Astrocyte of the spinal cord (primary cell): ENCODE data around the gene GRIPAP1.

Experiments
- DNase-seq: peaks from one replicate; pipeline ENCODE4 v3.0.0; 2011; ENCODE audit warnings: low read depth, low spot score
- H3K4me3 ChIP-seq: 2 replicates; pipeline ENCODE4 v1.5.1; 2011; ENCODE audit warnings: low read depth, mild to moderate bottlenecking, low read length, moderate library complexity
- CTCF ChIP-seq: IDR thresholded peaks from 2 replicates; pipeline ENCODE4 v1.5.1; 2012; ENCODE audit warnings: low read depth, mild to moderate bottlenecking, low read length, inconsistent platforms
- in situ Hi-C: cut with HindIII; loops from 2 replicates; pipeline ENCODE4 v1.10.0; 2017; ENCODE audit warnings: low sequenced_read_pairs

Gene GRIPAP1

GRCh38 chrX:49041744-49042580, 39.9 kb upstream of the GRIPAP1 start:
- in situ Hi-C loops: no loop called here
- TF ChIP-seq CTCF: no peak
- DNase-seq: peak; percentile 30
- peak overlapping the region; percentile 68 for H3K4me3 ChIP-seq

- peak; percentile 4 for DNase-seq
- peak overlapping the region; percentile 68 for H3K4me3 ChIP-seq
- TF ChIP-seq CTCF: no peak
- in situ Hi-C loops: no loop called here
These were observed 38.4 kb upstream of the GRIPAP1 start for GRCh38 chrX:49040376-49040955.

- peak; percentile 95 for DNase-seq
- peak overlapping the region; percentile 68 for H3K4me3 ChIP-seq
- in situ Hi-C loops: no loop called here
- peak; percentile 17 for TF ChIP-seq CTCF
These were observed 37.7 kb upstream of the GRIPAP1 start for GRCh38 chrX:49039598-49040375.

- TF ChIP-seq CTCF: no peak
- in situ Hi-C loops: no loop called here
- peak; percentile 18 for DNase-seq
- H3K4me3 ChIP-seq: no peak overlapping the region
These were observed 35.9 kb upstream of the GRIPAP1 start for GRCh38 chrX:49037883-49038475.

- DNase-seq: no peak
- H3K4me3 ChIP-seq: no peak overlapping the region
- in situ Hi-C loops: no loop called here
- TF ChIP-seq CTCF: no peak
These were observed 28.2 kb upstream of the GRIPAP1 start for GRCh38 chrX:49030283-49030682.

GRCh38 chrX:49029876-49030275, 27.8 kb upstream of the GRIPAP1 start:
- in situ Hi-C loops: no loop called here
- no peak overlapping the region for H3K4me3 ChIP-seq
- no peak for DNase-seq
- TF ChIP-seq CTCF: no peak
